A549 (cell line): ENCODE data around the gene ALG11. TPM values are rescaled to one million over a fixed set of nuclear protein-coding genes. Genes with fewer than 3 reads are reported as not detected.

Experiments
- ATAC-seq, 2 experiments: fragments of 200-7000 bp in 1 of 2; fragments of >200 bp in 1 of 2; cut with Nextera tagmentation in 1 of 2; cut with Tn5 transposase in 1 of 2; 3 replicates each; pipeline versions ENCODE4 v1.8.0 to v1.9.1; 2018 to 2020; ENCODE audit warnings: mild to moderate bottlenecking in 1 of 2, moderate library complexity in 1 of 2
- CTCF ChIA-PET: fragments of 300-600 bp; sonication (Branson Sonifier 250); formaldehyde crosslinking; extraction: SDS; loops from one replicate; lab custom pipeline; 2021; ENCODE audit warnings: antibody characterized with exemption, inconsistent platforms; lab: Yijun Ruan, JAX
- POLR2A ChIA-PET: fragments of 350-600 bp; formaldehyde crosslinking; extraction: SDS; loops from one replicate; lab custom pipeline; 2021; ENCODE audit warnings: antibody characterized with exemption, inconsistent platforms; lab: Yijun Ruan, JAX
- DNase-seq, 2 experiments: peaks; one replicate each; pipeline versions ENCODE4 v3.0.0 to v3.0.0-alpha.2; 2011 to 2016; ENCODE audit warnings: low read depth in 1 of 2, low spot score in 1 of 2
- FAIRE-seq: peaks from 2 replicates; lab custom pipeline; 2011; peaks lifted over from hg19 to GRCh38; lab: Jason Lieb, UNC
- H3K27ac ChIP-seq, 2 experiments: fragments of >200 bp; sonication (Bioruptor Twin); formaldehyde crosslinking; 3 replicates each; pipeline ENCODE4 v1.5.1; 2016 to 2017
- H3K4me1 ChIP-seq: fragments of >200 bp; sonication (Bioruptor Twin); formaldehyde crosslinking; 3 replicates; pipeline ENCODE4 v1.6.1; 2016
- H3K4me2 ChIP-seq: fragments of >200 bp; sonication (Bioruptor Twin); formaldehyde crosslinking; 3 replicates; pipeline ENCODE4 v1.6.1; 2016
- H3K4me3 ChIP-seq: fragments of >200 bp; sonication (Bioruptor Twin); formaldehyde crosslinking; 3 replicates; pipeline ENCODE4 v1.5.1; 2016
- H3K9me3 ChIP-seq: fragments of >200 bp; sonication (Bioruptor Twin); formaldehyde crosslinking; 3 replicates; pipeline ENCODE4 v1.6.1; 2016
- BCL3 ChIP-seq: fragments of >200 bp; sonication (Bioruptor Twin); formaldehyde crosslinking; IDR thresholded peaks from 3 replicates; pipeline ENCODE4 v1.6.1; 2016
- CBX2 ChIP-seq: fragments of 200-600 bp; sonication (generic); IDR thresholded peaks from 2 replicates; pipeline ENCODE4 v1.6.1; 2016; ENCODE audit warnings: low read depth, mild to moderate bottlenecking, borderline replicate concordance
- CEBPB ChIP-seq, 2 experiments: fragments of >200 bp in 1 of 2; sonication (Bioruptor Twin) in 1 of 2; formaldehyde crosslinking in 1 of 2; IDR thresholded peaks; 2 replicates each; pipeline ENCODE4 v1.6.1; 2012 to 2016
- CHD4 ChIP-seq: fragments of 200-600 bp; sonication (generic); IDR thresholded peaks from 2 replicates; pipeline ENCODE4 v1.6.1; 2016; ENCODE audit warnings: antibody characterized with exemption, mild to moderate bottlenecking, borderline replicate concordance
- EHF ChIP-seq: fragments of 250-450 bp; sonication (Bioruptor Pico); IDR thresholded peaks from 2 replicates; pipeline ENCODE4 v1.5.0; 2020; ENCODE audit warnings: mild to moderate bottlenecking
- FOSL2 ChIP-seq, 2 experiments: fragments of 450-650 bp in 1 of 2; fragments of >200 bp in 1 of 2; sonication (Bioruptor Twin) in 1 of 2; formaldehyde crosslinking; IDR thresholded peaks; 2 replicates each; pipeline versions ENCODE4 v1.5.0 to v1.6.1; 2016 to 2020; ENCODE audit warnings: mild to moderate bottlenecking in 1 of 2, moderate library complexity in 1 of 2
- FOXS1 ChIP-seq: fragments of 250-450 bp; sonication (Bioruptor Pico); IDR thresholded peaks from 2 replicates; pipeline ENCODE4 v1.5.0; 2020; ENCODE audit warnings: mild to moderate bottlenecking, moderate library complexity
- GATA3 ChIP-seq: IDR thresholded peaks from 2 replicates; pipeline ENCODE4 v1.6.1; 2012; ENCODE audit warnings: borderline replicate concordance
- HEYL ChIP-seq: fragments of 250-450 bp; sonication (Bioruptor Pico); IDR thresholded peaks from 2 replicates; pipeline ENCODE4 v1.8.0; 2021; ENCODE audit warnings: mild to moderate bottlenecking, moderate library complexity
- HOXB5 ChIP-seq: fragments of 250-450 bp; sonication (Bioruptor Pico); IDR thresholded peaks from 2 replicates; pipeline ENCODE4 v1.5.0; 2020; ENCODE audit warnings: mild to moderate bottlenecking, moderate library complexity
- KDM5A ChIP-seq: fragments of 200-600 bp; sonication (generic); IDR thresholded peaks from 2 replicates; pipeline ENCODE4 v1.6.1; 2016; ENCODE audit warnings: antibody characterized with exemption, mild to moderate bottlenecking
- MAFK ChIP-seq: fragments of 450-650 bp; IDR thresholded peaks from 2 replicates; pipeline ENCODE4 v1.6.1; 2014; ENCODE audit not compliant: partially characterized antibody
- NFE2L2 ChIP-seq: fragments of 150-350 bp; conservative IDR thresholded peaks from 2 replicates; pipeline ENCODE4 v1.6.1; 2014; ENCODE audit warnings: low read length
- NR3C1 ChIP-seq: fragments of >200 bp; sonication (Bioruptor Twin); formaldehyde crosslinking; IDR thresholded peaks from 3 replicates; pipeline ENCODE4 v1.6.1; 2017
- PHF8 ChIP-seq: fragments of 200-600 bp; sonication (generic); IDR thresholded peaks from 2 replicates; pipeline ENCODE4 v1.6.1; 2016; ENCODE audit warnings: low read depth, mild to moderate bottlenecking, antibody characterized with exemption, moderate library complexity, borderline replicate concordance
- POLR2A ChIP-seq: IDR thresholded peaks from 2 replicates; pipeline ENCODE4 v1.6.1; 2012; ENCODE audit warnings: mild to moderate bottlenecking, low read length
- POLR2AphosphoS2 ChIP-seq: conservative IDR thresholded peaks from 2 replicates; pipeline ENCODE4 v1.6.1; 2012; ENCODE audit warnings: low read length, improper control_type of control experiment, inconsistent platforms
- RAD21 ChIP-seq, 2 experiments: fragments of >200 bp in 1 of 2; sonication (Bioruptor Twin) in 1 of 2; formaldehyde crosslinking in 1 of 2; IDR thresholded peaks in 1 of 2; conservative IDR thresholded peaks in 1 of 2; 2 replicates in 1 of 2; 3 replicates in 1 of 2; pipeline ENCODE4 v1.6.1; 2012 to 2018; ENCODE audit warnings: inconsistent platforms in 1 of 2
- RARB ChIP-seq: fragments of 250-450 bp; sonication (Bioruptor Pico); IDR thresholded peaks from 2 replicates; pipeline ENCODE4 v1.8.0; 2021; ENCODE audit warnings: mild to moderate bottlenecking, moderate library complexity
- SMC3 ChIP-seq: fragments of >200 bp; sonication (Bioruptor Twin); formaldehyde crosslinking; IDR thresholded peaks from 3 replicates; pipeline ENCODE4 v1.6.1; 2018; ENCODE audit warnings: inconsistent platforms
- SREBF2 ChIP-seq: fragments of 450-650 bp; IDR thresholded peaks from 2 replicates; pipeline ENCODE4 v1.6.1; 2014; ENCODE audit warnings: mild to moderate bottlenecking, moderate library complexity
- TFCP2L1 ChIP-seq: fragments of 250-450 bp; sonication (Bioruptor Pico); IDR thresholded peaks from 2 replicates; pipeline ENCODE4 v1.5.0; 2021; ENCODE audit warnings: mild to moderate bottlenecking
- USF2 ChIP-seq: fragments of 450-650 bp; IDR thresholded peaks from 2 replicates; pipeline ENCODE4 v1.6.1; 2014; ENCODE audit warnings: antibody characterized with exemption
- ZFP36 ChIP-seq: fragments of 450-650 bp; IDR thresholded peaks from 2 replicates; pipeline ENCODE4 v1.6.1; 2014; ENCODE audit warnings: borderline replicate concordance; ENCODE audit not compliant: partially characterized antibody
- ZNF302 ChIP-seq: fragments of 250-450 bp; sonication (Bioruptor Pico); IDR thresholded peaks from 2 replicates; pipeline ENCODE4 v1.9.0; 2021; ENCODE audit warnings: inconsistent platforms, mild to moderate bottlenecking, moderate library complexity
- WGBS: methylation state at CpG from one replicate; pipeline ENCODE4 v1.1.6; 2017; ENCODE audit errors: missing lambda C conversion rate; 5-methylcytosine and 5-hydroxymethylcytosine counted together
- polyA plus RNA-seq, 4 experiments: library from polyadenylated mRNA; depleted of rRNA in 3 of 4; stranded (reverse); fragments of >200 nt; fragmentation: RNase III in 1 of 4; extraction: RNeasy Plus Mini Kit Qiagen cat#74134 plus additional on column Dnase treatment in 1 of 4; gene quantifications; 2 replicates in 3 of 4; 3 replicates in 1 of 4; pipeline ENCODE4 v1.2.3, GENCODE V29; 2011 to 2017
- TF ChIP-seq, protein P1 (sequence below): IDR thresholded peaks from 2 replicates; pipeline ENCODE4 v1.6.1; 2012
- TF ChIP-seq, protein P2 (sequence below): fragments of 250-450 bp; sonication (Bioruptor Pico); IDR thresholded peaks from 2 replicates; pipeline ENCODE4 v1.5.0; 2021; ENCODE audit warnings: mild to moderate bottlenecking, moderate library complexity, borderline replicate concordance

The ALG11 gene
- polyA plus RNA-seq, 2 of the 4 experiments (the other 2 are of a cell fraction) = 17.2 to 17.4 TPM

DNA sequence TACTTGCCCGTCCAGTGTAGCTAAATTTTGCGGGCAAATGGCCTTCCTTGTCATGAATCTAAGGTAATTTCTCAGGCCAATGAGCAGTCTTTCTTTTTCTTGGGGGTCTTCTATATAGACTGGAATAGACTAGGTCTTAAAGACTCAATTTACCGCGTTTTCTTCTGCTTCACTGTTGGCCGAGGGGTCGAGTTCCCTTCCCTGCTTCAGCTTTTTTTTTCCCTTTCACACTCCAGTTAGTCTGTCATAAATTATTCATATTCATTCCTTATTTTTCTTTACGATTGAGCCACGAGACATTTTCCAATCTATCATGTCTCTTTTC lies 276 bp downstream of the ALG11 start:
- ATAC-seq (no peak; a peak in 1 of 6 replicates), DNase-seq (no peak), FAIRE-seq (no peak)
- TF ChIP-seq EHF (CRISPR knock-in tag) (no peak), ZNF302 (CRISPR knock-in tag) (no peak), PHF8 (peak; percentile 74), KDM5A (peak; percentile 77)
- 2% methylated on average over 8 of the region's 8 CpGs for WGBS
- ChIA-PET CTCF (no interaction called here), POLR2A (interaction anchor here (0.9 kb wide), 1 partner anchor 115 kb away, joined by 3 read pairs; no protein-coding TSS in a partner anchor)
- Histone ChIP-seq H3K9me3 (no peaks in the 10 kb centered on the region), H3K4me1 (peaks cover 10% of the 10 kb centered on the region; the same call in 1 of the 3 replicates), H3K4me2 (peak overlapping the region; percentile 89), H3K27ac (peak overlapping the region; percentile 79 to 82), H3K4me3 (peak overlapping the region; percentile 95)

DNA sequence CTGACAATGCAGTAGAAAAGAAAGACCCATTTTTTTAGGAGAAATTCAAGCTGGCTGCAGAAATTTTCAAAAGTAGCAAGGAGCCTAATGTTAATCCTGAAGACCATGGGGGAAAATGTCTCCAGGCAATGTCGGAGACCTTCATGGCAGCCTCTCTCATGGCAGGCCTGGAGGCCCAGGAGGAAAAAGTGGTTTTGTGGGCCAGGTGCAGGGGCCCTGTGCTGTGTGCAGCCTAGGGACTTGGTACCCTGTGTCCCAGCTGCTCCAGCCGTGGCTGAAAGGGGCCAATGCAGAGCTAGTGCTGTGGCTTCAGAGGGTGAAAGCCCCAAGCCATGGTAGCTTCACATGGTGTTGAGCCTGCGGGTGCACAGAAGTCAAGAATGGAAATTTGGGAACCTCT lies 4.1 kb downstream of the ALG11 start:
- H3K4me1 ChIP-seq = peaks cover 5% of the 10 kb centered on the region; the same call in 1 of the 3 replicates
- ATAC-seq (no peak), DNase-seq (no peak), FAIRE-seq (no peak)
- ChIA-PET POLR2A (no interaction called here), CTCF (interaction anchor here (1.0 kb wide), 1 partner anchor 13 kb away, joined by 3 read pairs; no protein-coding TSS in a partner anchor)
- no peak overlapping the region for H3K4me3 ChIP-seq
- H3K27ac ChIP-seq = no peak overlapping the region
- WGBS = 92% methylated on average over 1 of the region's 3 CpGs
- H3K9me3 ChIP-seq = no peaks in the 10 kb centered on the region
- TF ChIP-seq RARB = no peak
- TF ChIP-seq NR3C1 = no peak
- TF ChIP-seq POLR2AphosphoS2 = no peak
- no peak for TF ChIP-seq HEYL (CRISPR knock-in tag)
- no peak for TF ChIP-seq TFCP2L1 (CRISPR knock-in tag)
- no peak for TF ChIP-seq BCL3
- TF ChIP-seq USF2 = no peak
- no peak for TF ChIP-seq SMC3
- no peak for TF ChIP-seq CEBPB (IDR thresholded peaks at IDR 0.05)
- TF ChIP-seq CHD4 = no peak
- TF ChIP-seq FOSL2 (IDR thresholded peaks at IDR 0.05) = no peak
- no peak for TF ChIP-seq FOSL2 (CRISPR knock-in tag; IDR thresholded peaks at IDR 0.05)
- no peak for TF ChIP-seq MAFK
- TF ChIP-seq NFE2L2 = no peak
- TF ChIP-seq RAD21 (conservative IDR thresholded peaks at IDR 0.05 in 1 of 2, IDR thresholded peaks at IDR 0.05 in 1 of 2) = no peak
- no peak for TF ChIP-seq CBX2
- no peak for TF ChIP-seq SREBF2
- H3K4me2 ChIP-seq = no peak overlapping the region

DNA sequence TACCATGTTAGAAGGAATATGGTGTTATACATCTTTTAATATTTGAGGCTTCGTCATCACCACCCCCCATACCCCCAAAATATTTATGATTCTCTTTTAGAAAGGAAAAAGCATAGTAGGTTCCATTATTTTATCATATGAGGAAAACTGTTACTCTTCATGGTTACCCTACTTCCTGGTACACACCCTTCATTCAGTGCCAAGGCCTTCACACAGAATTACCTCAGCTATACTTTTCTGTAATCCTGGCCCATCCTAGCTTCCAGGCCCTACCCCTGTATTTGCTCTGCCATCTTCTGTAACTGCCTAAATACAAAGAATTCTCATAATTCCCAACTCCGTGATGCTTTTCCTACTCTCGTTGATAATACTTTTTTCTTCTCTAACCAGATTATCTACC lies 8.0 kb downstream of the ALG11 start:
- WGBS = 93% methylated on average over 3 of the region's 3 CpGs
- FAIRE-seq (no peak), ATAC-seq (no peak), DNase-seq (no peak)
- Histone ChIP-seq H3K4me2 (no peak overlapping the region), H3K27ac (no peak overlapping the region), H3K4me3 (no peak overlapping the region), H3K9me3 (no peaks in the 10 kb centered on the region), H3K4me1 (no peaks in the 10 kb centered on the region)
- POLR2A ChIA-PET = no interaction called here
- no peak for TF ChIP-seq POLR2A
- CTCF ChIA-PET = no interaction called here

- no peak overlapping the region for H3K27ac ChIP-seq
- ChIA-PET POLR2A (no interaction called here), CTCF (no interaction called here)
- no peaks in the 10 kb centered on the region for H3K9me3 ChIP-seq
- H3K4me2 ChIP-seq = no peak overlapping the region
- DNase-seq (no peak), ATAC-seq (no peak), FAIRE-seq (no peak)
- WGBS = 95% methylated on average over 2 of the region's 2 CpGs
- no peaks in the 10 kb centered on the region for H3K4me1 ChIP-seq
- H3K4me3 ChIP-seq = no peak overlapping the region
- TF ChIP-seq ZFP36 (no peak), HOXB5 (CRISPR knock-in tag) (no peak), BCL3 (no peak), GATA3 (no peak), FOXS1 (CRISPR knock-in tag) (no peak), POLR2AphosphoS2 (no peak), HEYL (CRISPR knock-in tag) (no peak), CEBPB (IDR thresholded peaks at IDR 0.05) (no peak)
- TF ChIP-seq, protein P1, sequence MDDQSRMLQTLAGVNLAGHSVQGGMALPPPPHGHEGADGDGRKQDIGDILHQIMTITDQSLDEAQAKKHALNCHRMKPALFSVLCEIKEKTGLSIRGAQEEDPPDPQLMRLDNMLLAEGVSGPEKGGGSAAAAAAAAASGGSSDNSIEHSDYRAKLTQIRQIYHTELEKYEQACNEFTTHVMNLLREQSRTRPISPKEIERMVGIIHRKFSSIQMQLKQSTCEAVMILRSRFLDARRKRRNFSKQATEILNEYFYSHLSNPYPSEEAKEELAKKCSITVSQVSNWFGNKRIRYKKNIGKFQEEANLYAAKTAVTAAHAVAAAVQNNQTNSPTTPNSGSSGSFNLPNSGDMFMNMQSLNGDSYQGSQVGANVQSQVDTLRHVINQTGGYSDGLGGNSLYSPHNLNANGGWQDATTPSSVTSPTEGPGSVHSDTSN = no peak
- TF ChIP-seq, protein P2, sequence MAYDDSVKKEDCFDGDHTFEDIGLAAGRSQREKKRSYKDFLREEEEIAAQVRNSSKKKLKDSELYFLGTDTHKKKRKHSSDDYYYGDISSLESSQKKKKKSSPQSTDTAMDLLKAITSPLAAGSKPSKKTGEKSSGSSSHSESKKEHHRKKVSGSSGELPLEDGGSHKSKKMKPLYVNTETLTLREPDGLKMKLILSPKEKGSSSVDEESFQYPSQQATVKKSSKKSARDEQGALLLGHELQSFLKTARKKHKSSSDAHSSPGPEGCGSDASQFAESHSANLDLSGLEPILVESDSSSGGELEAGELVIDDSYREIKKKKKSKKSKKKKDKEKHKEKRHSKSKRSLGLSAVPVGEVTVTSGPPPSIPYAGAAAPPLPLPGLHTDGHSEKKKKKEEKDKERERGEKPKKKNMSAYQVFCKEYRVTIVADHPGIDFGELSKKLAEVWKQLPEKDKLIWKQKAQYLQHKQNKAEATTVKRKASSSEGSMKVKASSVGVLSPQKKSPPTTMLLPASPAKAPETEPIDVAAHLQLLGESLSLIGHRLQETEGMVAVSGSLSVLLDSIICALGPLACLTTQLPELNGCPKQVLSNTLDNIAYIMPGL = no peak
These were observed 10.2 kb downstream of the ALG11 start for GRCh38 chr13:52022356-52022755.
